Glomerular visceral epithelial cell (primary cell): ENCODE results near the gene ACSL1.
"Not testable (repeated sequence)": the region's sequence is repeated elsewhere in the genome, so short reads cannot be mapped to it uniquely, and the experiment has no call there.

ENCODE experiments used
- DNase-seq: peaks from one replicate; pipeline ENCODE4 v3.0.0-alpha.2; 2016; ENCODE audit errors: extremely low spot score

ACSL1 gene

GRCh38 chr4:184843984-184844554, 18.3 kb upstream of the ACSL1 start:
- DNase-seq, result no peak

GRCh38 chr4:184839075-184839399, 13.3 kb upstream of the ACSL1 start:
- DNase-seq, result not testable (repeated sequence)

DNA sequence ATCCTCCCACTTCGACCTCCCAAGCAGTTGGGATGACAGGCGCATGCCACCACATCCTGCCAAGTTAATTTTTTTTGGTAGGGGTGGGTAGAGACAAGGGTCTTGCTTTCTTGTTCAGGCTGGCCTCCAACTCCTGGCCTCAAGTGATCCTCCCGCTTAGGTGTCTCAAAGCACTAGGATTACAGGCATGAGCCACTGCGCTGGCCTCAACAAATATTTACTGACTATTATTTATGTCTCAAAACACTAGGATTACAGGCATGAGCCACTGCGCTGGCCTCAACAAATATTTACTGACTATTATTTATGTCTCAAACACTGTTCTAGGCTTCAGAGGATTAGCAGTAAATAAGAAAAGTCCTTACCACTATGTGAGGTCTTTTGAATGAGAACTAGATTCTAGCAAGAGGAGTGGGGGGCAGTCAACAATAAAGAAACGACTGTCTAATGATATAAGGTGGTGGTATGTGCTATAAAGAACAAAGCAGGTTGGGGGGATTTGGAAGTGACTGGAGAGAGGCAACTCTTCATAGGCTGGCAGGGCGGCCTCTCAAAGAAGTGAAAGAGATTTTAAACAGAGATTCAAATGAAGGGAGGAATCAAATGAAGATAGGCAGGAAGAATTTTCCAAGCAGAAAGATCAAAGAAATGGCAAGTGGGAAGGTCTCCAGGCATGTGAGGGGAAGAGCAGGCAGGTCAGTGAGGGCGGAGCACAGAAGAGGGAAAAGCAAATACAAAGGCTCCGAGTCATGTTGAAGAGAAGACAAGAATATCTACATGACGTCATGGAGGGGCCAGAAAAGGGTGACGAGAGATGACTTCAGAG, 12.7 kb upstream of the ACSL1 start:
- no peak for DNase-seq

GRCh38 chr4:184836613-184837012, 10.8 kb upstream of the ACSL1 start:
- no peak for DNase-seq

DNA sequence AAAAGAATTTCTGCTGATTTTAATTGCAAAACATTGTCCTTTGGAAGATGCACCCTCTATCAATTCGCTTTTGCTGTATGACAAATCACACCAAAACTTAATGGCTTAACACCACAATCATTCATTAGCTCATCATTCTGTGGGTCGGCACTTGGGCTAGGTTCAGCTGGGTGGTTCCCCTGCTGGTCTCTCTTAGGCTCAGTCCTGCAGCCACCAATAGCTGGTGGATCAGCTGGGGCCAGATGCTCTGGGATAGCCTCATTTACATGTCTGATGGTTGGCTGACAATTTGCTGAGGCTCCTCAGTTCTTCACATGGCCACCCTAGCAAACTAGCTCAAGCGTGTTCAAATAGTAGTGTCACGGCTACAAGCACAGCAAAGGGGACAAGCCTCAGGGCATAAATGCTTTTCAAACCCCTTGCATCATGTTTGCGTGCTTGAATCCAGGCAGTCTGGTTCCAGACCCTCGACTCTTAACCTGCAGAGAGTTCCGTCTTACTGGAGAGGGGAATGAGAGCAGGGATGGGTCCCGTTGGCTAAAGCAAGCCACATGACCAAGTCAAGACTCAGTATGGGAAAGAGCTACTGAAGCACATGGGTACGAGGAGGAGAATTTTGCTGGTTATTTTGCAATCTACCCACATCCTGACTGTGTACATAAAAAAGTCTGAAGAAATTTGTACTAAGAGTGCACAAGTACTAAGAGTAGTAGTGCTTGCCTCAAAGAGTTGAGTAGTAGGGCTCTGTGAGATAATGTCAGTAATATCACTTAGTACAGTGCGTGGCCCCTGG, 7.5 kb upstream of the ACSL1 start:
- DNase-seq, result no peak

DNA sequence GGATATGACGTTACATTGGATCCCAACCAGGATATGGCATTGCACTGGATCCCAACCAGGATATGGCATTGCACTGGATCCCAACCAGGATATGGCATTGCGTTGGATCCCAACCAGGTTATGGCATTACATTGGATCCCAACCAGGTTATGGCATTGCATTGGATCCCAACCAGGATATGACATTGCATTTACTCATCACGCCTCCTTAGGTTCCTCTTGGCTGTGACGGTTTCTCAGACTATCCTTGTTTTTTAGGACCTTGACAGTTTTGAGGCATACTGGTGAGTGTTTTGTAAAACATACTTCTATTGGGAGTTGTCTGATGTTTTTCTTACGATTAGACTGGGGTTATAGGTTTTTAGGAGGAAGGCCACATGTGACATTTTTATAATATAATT, 5.4 kb upstream of the ACSL1 start:
- DNase-seq, result no peak

GRCh38 chr4:184826691-184827270, 1.0 kb upstream of the ACSL1 start:
- no peak for DNase-seq

GRCh38 chr4:184825141-184825895, 450 bp downstream of the ACSL1 start:
- DNase-seq, result no peak

GRCh38 chr4:184824776-184825084, 1.0 kb downstream of the ACSL1 start:
- DNase-seq, result no peak

DNA sequence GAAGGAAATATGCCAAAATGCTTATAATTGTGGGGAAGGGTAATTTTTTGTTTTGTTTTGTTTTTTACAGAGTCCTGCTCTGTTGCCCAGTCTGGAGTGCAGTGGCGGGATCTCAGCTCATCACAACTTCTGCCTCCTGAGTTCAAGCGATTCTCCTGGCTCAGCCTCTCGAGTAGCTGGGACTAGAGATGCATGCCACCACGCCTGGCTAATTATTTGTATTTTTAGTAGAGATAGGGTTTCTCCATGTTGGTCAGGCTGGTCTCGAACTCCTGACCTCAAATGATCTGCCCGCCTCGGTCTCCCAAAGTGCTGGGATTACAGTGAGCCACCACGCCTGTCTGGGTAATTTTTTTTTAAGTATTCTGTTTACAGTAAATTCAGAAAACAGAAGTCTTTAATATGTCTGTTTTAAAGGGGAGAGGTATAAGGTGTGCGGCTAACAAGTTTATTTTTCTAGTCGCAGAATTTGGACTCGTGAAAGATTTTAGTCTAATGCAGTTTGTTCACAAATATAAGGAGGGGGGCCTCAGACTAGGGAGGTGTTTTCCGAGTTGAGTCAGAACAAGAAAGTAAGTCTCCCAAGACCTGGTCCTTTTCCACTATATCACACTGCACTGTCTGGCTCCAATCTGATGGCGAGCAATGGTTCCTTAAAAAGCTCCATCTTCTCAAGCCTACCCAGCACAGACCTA, 1.5 kb downstream of the ACSL1 start:
- peak; percentile 29 for DNase-seq

DNA sequence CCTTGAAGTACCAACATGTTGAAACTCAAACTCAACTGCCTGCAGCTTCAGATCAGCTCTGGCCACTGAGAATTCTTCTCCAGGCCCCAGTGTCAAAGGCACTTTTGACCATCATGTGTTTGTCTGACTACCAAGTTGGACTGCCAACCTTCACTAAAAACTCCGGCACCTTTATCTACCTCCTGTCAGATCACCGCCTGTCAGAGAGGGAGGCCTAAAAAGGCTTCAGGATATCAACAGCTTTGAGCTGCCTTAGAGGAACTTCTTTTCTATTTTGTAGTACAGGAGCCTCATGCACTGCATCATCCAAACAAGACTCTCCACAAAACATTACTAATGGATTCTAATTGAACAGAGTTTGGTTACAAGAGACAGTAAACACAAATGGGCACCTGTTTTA, 2.8 kb downstream of the ACSL1 start:
- no peak for DNase-seq

DNA sequence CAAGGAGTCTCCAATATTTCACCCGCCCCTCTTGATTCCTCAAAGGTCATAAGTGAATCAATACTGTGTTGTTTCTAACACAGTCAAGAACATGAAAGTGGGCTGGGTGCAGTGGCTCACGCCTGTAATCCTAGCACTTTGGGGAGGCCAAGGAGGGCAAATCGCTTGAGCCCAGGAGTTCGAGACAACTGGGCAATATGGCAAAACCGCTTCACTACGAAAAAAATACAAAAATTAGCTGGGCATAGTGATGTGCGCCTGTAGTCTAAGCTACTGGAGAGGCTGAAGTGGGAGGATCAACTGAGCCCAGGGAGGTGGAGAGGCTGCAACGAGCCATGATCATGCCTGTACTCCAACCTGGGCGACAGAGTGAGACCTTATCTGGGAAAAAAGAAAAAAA, 3.4 kb downstream of the ACSL1 start:
- DNase-seq, result no peak

- no peak for DNase-seq
Observed at GRCh38 chr4:184821242-184821641, 4.5 kb downstream of the ACSL1 start.

DNA sequence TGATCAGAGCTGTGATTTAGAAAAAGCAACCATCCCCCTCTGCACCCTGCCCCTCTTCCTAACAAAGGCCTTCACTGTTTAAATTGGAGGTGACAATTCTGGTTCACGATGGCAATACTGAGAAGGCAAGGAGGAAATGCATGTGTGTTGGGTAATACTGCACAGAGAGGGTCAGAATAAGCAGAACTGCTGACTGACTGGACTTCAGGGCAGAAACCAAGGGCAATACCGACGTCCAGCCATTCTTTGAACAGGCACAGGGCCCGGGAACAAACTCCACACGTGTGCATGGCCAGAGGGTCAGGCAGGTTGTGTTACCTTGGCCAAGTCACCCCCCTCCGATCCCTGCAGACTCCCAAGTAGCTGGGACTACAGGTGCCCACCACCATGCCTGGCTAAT, 6.0 kb downstream of the ACSL1 start:
- DNase-seq, result no peak

DNA sequence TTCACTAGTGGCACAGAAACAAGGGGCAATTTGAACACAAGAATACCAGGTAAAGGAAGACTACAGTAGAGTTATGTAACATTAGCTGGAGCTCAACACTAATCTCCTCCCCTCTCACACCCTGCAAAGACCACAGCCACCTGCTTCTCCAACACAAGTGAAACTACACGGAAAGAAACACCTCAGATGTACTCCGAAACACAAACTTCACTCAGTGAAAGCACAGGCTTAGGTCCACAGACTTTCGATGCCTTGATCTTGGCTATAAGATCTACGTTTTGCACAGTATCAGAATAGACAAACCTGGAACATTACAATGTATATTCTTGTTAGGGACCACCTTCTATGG, 7.6 kb downstream of the ACSL1 start:
- no peak for DNase-seq

- no peak for DNase-seq
Observed at GRCh38 chr4:184817494-184818215, 8.1 kb downstream of the ACSL1 start.

- no peak for DNase-seq
Observed at GRCh38 chr4:184816962-184817361, 8.8 kb downstream of the ACSL1 start.

DNA sequence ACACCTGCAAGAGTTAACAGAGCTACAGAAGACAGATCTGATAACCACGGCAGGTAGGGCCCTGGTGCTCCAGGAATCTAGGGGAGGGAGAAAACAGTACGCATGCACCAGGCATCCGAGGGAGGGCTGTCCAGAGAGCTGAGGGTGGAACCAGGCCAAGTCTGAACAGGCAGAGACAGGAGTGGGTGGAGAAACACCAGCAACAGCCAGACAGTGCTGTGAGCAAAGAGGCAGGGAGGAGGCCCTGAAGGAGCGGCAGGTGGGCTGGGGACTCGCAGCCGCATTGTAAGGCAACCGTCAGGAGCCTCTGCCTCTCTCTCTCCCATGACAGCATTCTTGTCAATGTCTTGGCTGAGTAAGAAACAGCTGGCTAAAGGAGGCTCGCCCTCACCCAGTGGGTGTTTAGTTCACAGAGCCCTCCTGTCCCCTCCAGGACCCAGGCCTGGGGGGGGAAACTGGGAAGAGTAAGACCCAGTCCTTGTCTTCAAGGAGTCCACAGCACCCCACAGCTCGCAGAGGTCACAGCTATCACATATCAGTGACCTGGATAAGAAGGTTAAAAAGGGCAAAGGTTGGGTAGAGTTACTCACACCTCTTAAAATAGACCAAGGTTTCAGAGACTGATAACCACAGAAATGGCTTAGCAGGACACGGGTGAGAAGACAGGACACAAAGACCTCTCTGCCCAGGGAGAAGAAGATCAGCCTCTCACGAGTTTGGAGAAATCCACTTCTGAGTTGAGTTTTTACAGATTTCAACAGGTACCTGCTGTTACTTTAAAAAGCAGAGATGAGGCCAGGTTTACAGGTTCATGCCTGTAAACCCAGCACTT, 10.5 kb downstream of the ACSL1 start:
- peak; percentile 88 for DNase-seq

GRCh38 chr4:184814686-184815045, 11.1 kb downstream of the ACSL1 start:
- DNase-seq, result peak; percentile 46

- DNase-seq, result no peak
Observed at GRCh38 chr4:184812651-184813181, 13.1 kb downstream of the ACSL1 start.
